GM12878 (cell line): ENCODE measurements around the gene RWDD2A. TPM values are rescaled to one million over a fixed set of nuclear protein-coding genes. Genes with fewer than 3 reads are reported as not detected.

Experiments
- ATAC-seq: fragments of 200-7000 bp; cut with Tn5 transposase; 3 replicates; pipeline ENCODE4 v1.9.1; 2020; ENCODE audit warnings: mild to moderate bottlenecking, moderate library complexity
- BruUV-seq: library from RNA; stranded (reverse); fragments of 400-500 nt; replicated peaks from 2 replicates; lab custom pipeline; 2021; lab: Mats Ljungman, UMichigan
- CTCF ChIA-PET: fragments of 300-600 bp; sonication (Branson Sonifier 250); formaldehyde crosslinking; extraction: SDS; loops from one replicate; lab custom pipeline; 2021; ENCODE audit warnings: inconsistent platforms; lab: Yijun Ruan, JAX
- POLR2A ChIA-PET: fragments of 350-600 bp; formaldehyde crosslinking; extraction: SDS; loops from one replicate; lab custom pipeline; 2021; ENCODE audit warnings: inconsistent platforms; lab: Charles Lee
- RAD21 ChIA-PET: fragments of 300-600 bp; sonication (Branson Sonifier 250); formaldehyde crosslinking; loops from one replicate; lab custom pipeline; 2023; ENCODE audit warnings: antibody characterized with exemption; ENCODE audit not compliant: unreplicated experiment; lab: Charles Lee
- SMC1A ChIA-PET: fragments of 300-600 bp; sonication (Branson Sonifier 250); formaldehyde crosslinking; loops from one replicate; lab custom pipeline; 2023; ENCODE audit not compliant: unreplicated experiment, uncharacterized antibody; lab: Charles Lee
- DNase-seq: peaks from one replicate; pipeline ENCODE4 v3.0.0-alpha.2; 2011; ENCODE audit warnings: low read depth, low spot score
- FAIRE-seq: peaks from 3 replicates; lab custom pipeline; 2011; peaks lifted over from hg19 to GRCh38; lab: Jason Lieb, UNC
- H2AFZ ChIP-seq: 2 replicates; pipeline ENCODE4 v1.6.0; 2011; ENCODE audit warnings: low read depth, low read length, control low read depth; ENCODE audit not compliant: control insufficient read depth
- H3K27ac ChIP-seq: 2 replicates; pipeline ENCODE4 v1.5.1; 2011; ENCODE audit warnings: control low read depth; ENCODE audit not compliant: control insufficient read depth, insufficient read depth
- H3K27me3 ChIP-seq, 2 experiments: replicated peaks in 1 of 2; 2 replicates each; pipeline versions ENCODE4 v1.6.0 to v1.6.1; 2011; ENCODE audit warnings: low read length in 1 of 2; ENCODE audit not compliant: control insufficient read depth in 2 of 2, insufficient read depth in 2 of 2
- H3K36me3 ChIP-seq, 2 experiments: 2 replicates each; pipeline ENCODE4 v1.5.1; 2011; ENCODE audit warnings: low read length in 1 of 2; ENCODE audit not compliant: control insufficient read depth in 2 of 2, insufficient read depth in 2 of 2
- H3K4me1 ChIP-seq: 2 replicates; pipeline ENCODE4 v1.6.1; 2011; ENCODE audit warnings: mild to moderate bottlenecking, low read length, moderate library complexity, mixed read lengths; ENCODE audit not compliant: control insufficient read depth, insufficient read depth
- H3K4me2 ChIP-seq: 2 replicates; pipeline ENCODE4 v1.6.0; 2011; ENCODE audit warnings: control low read depth; ENCODE audit not compliant: control insufficient read depth, insufficient read depth
- H3K4me3 ChIP-seq: fragments of 200-600 bp; sonication (generic); 2 replicates; pipeline ENCODE4 v1.5.1; 2016
- H3K79me2 ChIP-seq: 2 replicates; pipeline ENCODE4 v1.6.0; 2011; ENCODE audit warnings: low read length; ENCODE audit not compliant: control insufficient read depth, insufficient read depth
- H3K9ac ChIP-seq: 2 replicates; pipeline ENCODE4 v1.8.0; 2011; ENCODE audit warnings: low read length, control low read depth, mixed read lengths; ENCODE audit not compliant: control insufficient read depth, insufficient read depth
- H3K9me3 ChIP-seq: replicated peaks from 3 replicates; pipeline ENCODE4 v1.5.1; 2011; ENCODE audit warnings: mild to moderate bottlenecking, low read length; ENCODE audit not compliant: control insufficient read depth, insufficient read depth
- H4K20me1 ChIP-seq: 2 replicates; pipeline ENCODE4 v1.6.0; 2011; ENCODE audit not compliant: control insufficient read depth, insufficient read depth
- GABPA ChIP-seq: IDR thresholded peaks from 2 replicates; pipeline ENCODE4 v1.6.1; 2014; ENCODE audit warnings: antibody characterized with exemption, low read depth, mild to moderate bottlenecking, inconsistent platforms
- MEF2A ChIP-seq: IDR thresholded peaks from 2 replicates; pipeline ENCODE4 v1.6.1; 2011; ENCODE audit warnings: low read depth, mild to moderate bottlenecking, low read length, moderate library complexity; ENCODE audit not compliant: insufficient read depth
- MYB ChIP-seq: fragments of 150-350 bp; IDR thresholded peaks from 2 replicates; pipeline ENCODE4 v1.6.1; 2014; ENCODE audit warnings: mild to moderate bottlenecking, low read depth, low read length, borderline replicate concordance
- SUPT20H ChIP-seq: IDR thresholded peaks from 2 replicates; pipeline ENCODE4 v1.6.1; 2011; ENCODE audit warnings: low read depth, mild to moderate bottlenecking, low read length, moderate library complexity, borderline replicate concordance; ENCODE audit not compliant: control insufficient read depth
- YY1 ChIP-seq: IDR thresholded peaks from 2 replicates; pipeline ENCODE4 v1.6.1; 2011; ENCODE audit warnings: low read depth, mild to moderate bottlenecking, low read length
- WGBS: methylation state at CpG from one replicate; pipeline ENCODE4 v1.1.6; 2016; ENCODE audit warnings: low lambda C conversion rate; ENCODE audit not compliant: insufficient replicate concordance, insufficient coverage; ENCODE audit errors: missing lambda C conversion rate; 5-methylcytosine and 5-hydroxymethylcytosine counted together
- in situ Hi-C: fragments of 300-500 bp; cut with MboI; formaldehyde crosslinking; loops from 9 replicates; pipeline ENCODE4 v1.14.3; 2018; ENCODE audit warnings: mixed read lengths
- intact Hi-C: fragments of 100-400 bp; cut with micrococcal nuclease; formaldehyde crosslinking; loops from one replicate; pipeline ENCODE4 v1.14.2; 2022; ENCODE audit not compliant: unreplicated experiment
- polyA plus RNA-seq, 11 experiments: library from polyadenylated mRNA; depleted of rRNA in 4 of 11; unstranded in 6 of 11; stranded (reverse) in 5 of 11; fragments of >200 nt; fragmentation: Nextera tagmentation in 4 of 11; fragmentation: Illumina TruSeq in 1 of 11; extraction: Ambion mirVana in 4 of 11; extraction: Trizol in 1 of 11; gene quantifications; 1 replicate in 1 of 11; 2 replicates in 10 of 11; pipeline versions ENCODE4 v1.2.1 to v1.2.3, GENCODE V29; 2011 to 2016; ENCODE audit warnings: inconsistent platforms in 2 of 11, missing spikeins in 2 of 11, low read depth in 1 of 11
- total RNA-seq, 4 experiments: library from RNA; depleted of rRNA in 3 of 4; stranded (reverse); fragments of >200 nt in 3 of 4; fragmentation: Illumina TruSeq in 1 of 4; extraction: Trizol in 1 of 4; gene quantifications; 2 replicates each; pipeline versions ENCODE4 v1.2.1 to v1.2.3, GENCODE V29; 2013 to 2021
- TF ChIP-seq, protein P1 (sequence below): IDR thresholded peaks from 2 replicates; pipeline ENCODE4 v1.6.1; 2011; ENCODE audit warnings: borderline replicate concordance, low read depth, mild to moderate bottlenecking, moderate library complexity, low read length; ENCODE audit not compliant: insufficient read depth, poor library complexity, severe bottlenecking
- TF ChIP-seq, protein P2 (sequence below): fragments of 450-650 bp; formaldehyde crosslinking; IDR thresholded peaks from 2 replicates; pipeline ENCODE4 v1.5.0; 2022; ENCODE audit warnings: mild to moderate bottlenecking, missing genetic modification characterization
- TF ChIP-seq, protein P3 (sequence below): fragments of 450-650 bp; IDR thresholded peaks from 2 replicates; pipeline ENCODE4 v1.6.1; 2014; ENCODE audit warnings: mild to moderate bottlenecking
- TF ChIP-seq, protein P4 (sequence below): fragments of 450-650 bp; IDR thresholded peaks from 2 replicates; pipeline ENCODE4 v1.6.1; 2017; ENCODE audit warnings: low read depth, mild to moderate bottlenecking, moderate library complexity

Gene RWDD2A
- total and polyA plus RNA-seq, 10 of the 15 experiments (the other 5 are each of a cell fraction or from before 2014, with no cell fraction given), result 2.3 to 4.6 (median 2.9) TPM

DNA sequence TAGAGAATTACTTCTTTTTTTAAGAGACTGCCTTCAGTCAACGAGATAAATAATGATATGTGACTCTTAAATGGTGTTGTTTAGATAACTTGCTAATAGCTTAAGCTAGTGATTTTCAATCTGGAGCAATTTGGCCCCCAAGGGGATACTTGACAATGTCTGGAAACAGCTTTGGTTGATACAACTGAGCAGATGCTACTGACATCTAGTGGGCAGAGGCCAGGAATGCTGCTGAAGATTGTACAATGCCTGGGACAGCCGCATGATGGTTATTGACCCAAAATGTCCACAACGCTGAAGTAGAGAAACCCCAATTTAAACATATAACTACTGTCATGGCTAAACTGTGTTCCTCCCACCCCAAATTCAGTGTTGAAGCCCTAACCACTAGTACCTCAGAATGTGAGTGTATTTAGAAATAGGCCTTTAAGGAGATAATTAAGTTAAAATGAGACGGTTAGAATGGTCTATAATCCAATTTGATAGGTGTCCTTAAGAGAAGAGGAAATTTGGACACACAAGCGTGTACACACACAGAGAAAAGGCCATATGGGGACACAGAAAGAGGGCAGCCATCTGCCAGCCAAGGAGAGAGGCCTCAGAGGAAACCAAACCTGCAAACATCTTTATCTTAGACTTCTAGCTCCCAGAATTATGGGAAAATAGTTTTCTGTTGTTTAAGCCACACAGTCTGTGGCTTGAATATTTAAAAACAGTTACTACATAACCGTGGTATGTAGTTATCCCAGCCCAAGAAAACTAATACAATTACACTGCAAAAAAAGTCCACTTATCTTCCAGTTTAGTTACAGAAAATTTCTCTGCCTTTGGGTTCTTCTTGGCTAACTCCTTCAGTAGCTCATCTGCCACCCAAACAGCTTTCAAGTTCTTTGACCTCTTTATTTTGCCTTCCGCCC, 22.2 kb downstream of the RWDD2A start:
- no peaks in the 10 kb centered on the region for H3K27me3 ChIP-seq
- H3K4me1 ChIP-seq, result no peaks in the 10 kb centered on the region
- BruUV-seq, result no TSS peak
- H3K9me3 ChIP-seq, result no peaks in the 10 kb centered on the region
- no peaks in the 10 kb centered on the region for H4K20me1 ChIP-seq
- no peak overlapping the region for H3K4me2 ChIP-seq
- DNase-seq (peak; percentile 40), ATAC-seq (peak; percentile 99), FAIRE-seq (peak; percentile 86)
- H3K36me3 ChIP-seq, result no peaks in the 10 kb centered on the region; a peak in 2 of 4 replicates
- WGBS, result 26% methylated on average over 7 of the region's 7 CpGs
- POLR2A ChIA-PET, result interaction anchor here (0.9 to 3.6 kb wide), 2 partner anchors 145 to 149 kb away, joined by 3 to 34 read pairs; partner anchors contain the start of genes DOP1A and UBE3D
- H3K79me2 ChIP-seq, result no peaks in the 10 kb centered on the region
- no peak overlapping the region for H3K4me3 ChIP-seq
- H3K27ac ChIP-seq, result no peak overlapping the region
- intact Hi-C loops, result loop anchor here (1.0 to 10.0 kb wide), 2 partner anchors 148 to 961 kb away; partner anchors contain the start of gene DOP1A
- RAD21 ChIA-PET, result interaction anchor here (0.5 to 6.1 kb wide), 18 partner anchors 10 to 962 kb away, joined by 3 to 215 read pairs (median 3); partner anchors contain the start of genes DOP1A and UBE3D
- SMC1A ChIA-PET, result interaction anchor here (0.6 to 10.5 kb wide), 31 partner anchors 11 to 945 kb away, joined by 3 to 277 read pairs (median 3); partner anchors contain the start of genes DOP1A, PGM3, PRSS35 and RWDD2A
- in situ Hi-C loops, result no loop called here
- H2AFZ ChIP-seq, result peak overlapping the region; percentile 69
- no peak overlapping the region for H3K9ac ChIP-seq
- CTCF ChIA-PET, result interaction anchor here (0.6 to 19.5 kb wide), 35 partner anchors 10 to 1005 kb away, joined by 3 to 635 read pairs (median 3); partner anchors contain the start of genes DOP1A, PRSS35 and UBE3D
- TF ChIP-seq, protein P1, sequence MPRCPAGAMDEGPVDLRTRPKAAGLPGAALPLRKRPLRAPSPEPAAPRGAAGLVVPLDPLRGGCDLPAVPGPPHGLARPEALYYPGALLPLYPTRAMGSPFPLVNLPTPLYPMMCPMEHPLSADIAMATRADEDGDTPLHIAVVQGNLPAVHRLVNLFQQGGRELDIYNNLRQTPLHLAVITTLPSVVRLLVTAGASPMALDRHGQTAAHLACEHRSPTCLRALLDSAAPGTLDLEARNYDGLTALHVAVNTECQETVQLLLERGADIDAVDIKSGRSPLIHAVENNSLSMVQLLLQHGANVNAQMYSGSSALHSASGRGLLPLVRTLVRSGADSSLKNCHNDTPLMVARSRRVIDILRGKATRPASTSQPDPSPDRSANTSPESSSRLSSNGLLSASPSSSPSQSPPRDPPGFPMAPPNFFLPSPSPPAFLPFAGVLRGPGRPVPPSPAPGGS, result no peak
- TF ChIP-seq, protein P2, sequence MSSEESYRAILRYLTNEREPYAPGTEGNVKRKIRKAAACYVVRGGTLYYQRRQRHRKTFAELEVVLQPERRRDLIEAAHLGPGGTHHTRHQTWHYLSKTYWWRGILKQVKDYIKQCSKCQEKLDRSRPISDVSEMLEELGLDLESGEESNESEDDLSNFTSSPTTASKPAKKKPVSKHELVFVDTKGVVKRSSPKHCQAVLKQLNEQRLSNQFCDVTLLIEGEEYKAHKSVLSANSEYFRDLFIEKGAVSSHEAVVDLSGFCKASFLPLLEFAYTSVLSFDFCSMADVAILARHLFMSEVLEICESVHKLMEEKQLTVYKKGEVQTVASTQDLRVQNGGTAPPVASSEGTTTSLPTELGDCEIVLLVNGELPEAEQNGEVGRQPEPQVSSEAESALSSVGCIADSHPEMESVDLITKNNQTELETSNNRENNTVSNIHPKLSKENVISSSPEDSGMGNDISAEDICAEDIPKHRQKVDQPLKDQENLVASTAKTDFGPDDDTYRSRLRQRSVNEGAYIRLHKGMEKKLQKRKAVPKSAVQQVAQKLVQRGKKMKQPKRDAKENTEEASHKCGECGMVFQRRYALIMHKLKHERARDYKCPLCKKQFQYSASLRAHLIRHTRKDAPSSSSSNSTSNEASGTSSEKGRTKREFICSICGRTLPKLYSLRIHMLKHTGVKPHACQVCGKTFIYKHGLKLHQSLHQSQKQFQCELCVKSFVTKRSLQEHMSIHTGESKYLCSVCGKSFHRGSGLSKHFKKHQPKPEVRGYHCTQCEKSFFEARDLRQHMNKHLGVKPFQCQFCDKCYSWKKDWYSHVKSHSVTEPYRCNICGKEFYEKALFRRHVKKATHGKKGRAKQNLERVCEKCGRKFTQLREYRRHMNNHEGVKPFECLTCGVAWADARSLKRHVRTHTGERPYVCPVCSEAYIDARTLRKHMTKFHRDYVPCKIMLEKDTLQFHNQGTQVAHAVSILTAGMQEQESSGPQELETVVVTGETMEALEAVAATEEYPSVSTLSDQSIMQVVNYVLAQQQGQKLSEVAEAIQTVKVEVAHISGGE (CRISPR knock-in tag), result no peak
- TF ChIP-seq, protein P3, sequence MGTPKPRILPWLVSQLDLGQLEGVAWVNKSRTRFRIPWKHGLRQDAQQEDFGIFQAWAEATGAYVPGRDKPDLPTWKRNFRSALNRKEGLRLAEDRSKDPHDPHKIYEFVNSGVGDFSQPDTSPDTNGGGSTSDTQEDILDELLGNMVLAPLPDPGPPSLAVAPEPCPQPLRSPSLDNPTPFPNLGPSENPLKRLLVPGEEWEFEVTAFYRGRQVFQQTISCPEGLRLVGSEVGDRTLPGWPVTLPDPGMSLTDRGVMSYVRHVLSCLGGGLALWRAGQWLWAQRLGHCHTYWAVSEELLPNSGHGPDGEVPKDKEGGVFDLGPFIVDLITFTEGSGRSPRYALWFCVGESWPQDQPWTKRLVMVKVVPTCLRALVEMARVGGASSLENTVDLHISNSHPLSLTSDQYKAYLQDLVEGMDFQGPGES, result no peak
- TF ChIP-seq MEF2A (0 out of 2 replicates have a peak, but pooled peaks have one; percentile 31), SUPT20H (no peak), GABPA (no peak), YY1 (peak; percentile 83; the same call in 1 of the 2 replicates), MYB (no peak)
- TF ChIP-seq, protein P4, sequence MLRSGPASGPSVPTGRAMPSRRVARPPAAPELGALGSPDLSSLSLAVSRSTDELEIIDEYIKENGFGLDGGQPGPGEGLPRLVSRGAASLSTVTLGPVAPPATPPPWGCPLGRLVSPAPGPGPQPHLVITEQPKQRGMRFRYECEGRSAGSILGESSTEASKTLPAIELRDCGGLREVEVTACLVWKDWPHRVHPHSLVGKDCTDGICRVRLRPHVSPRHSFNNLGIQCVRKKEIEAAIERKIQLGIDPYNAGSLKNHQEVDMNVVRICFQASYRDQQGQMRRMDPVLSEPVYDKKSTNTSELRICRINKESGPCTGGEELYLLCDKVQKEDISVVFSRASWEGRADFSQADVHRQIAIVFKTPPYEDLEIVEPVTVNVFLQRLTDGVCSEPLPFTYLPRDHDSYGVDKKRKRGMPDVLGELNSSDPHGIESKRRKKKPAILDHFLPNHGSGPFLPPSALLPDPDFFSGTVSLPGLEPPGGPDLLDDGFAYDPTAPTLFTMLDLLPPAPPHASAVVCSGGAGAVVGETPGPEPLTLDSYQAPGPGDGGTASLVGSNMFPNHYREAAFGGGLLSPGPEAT, result no peak
